Activated effector memory CD4-positive, alpha-beta T cell treated with Interleukin-2 at 50 U/mL for 16 hours (primary cell): ENCODE measurements around the gene C11orf21.

Experiments
- DNase-seq: peaks from one replicate; pipeline ENCODE4 v3.0.0-alpha.2; 2020

C11orf21 gene

DNA sequence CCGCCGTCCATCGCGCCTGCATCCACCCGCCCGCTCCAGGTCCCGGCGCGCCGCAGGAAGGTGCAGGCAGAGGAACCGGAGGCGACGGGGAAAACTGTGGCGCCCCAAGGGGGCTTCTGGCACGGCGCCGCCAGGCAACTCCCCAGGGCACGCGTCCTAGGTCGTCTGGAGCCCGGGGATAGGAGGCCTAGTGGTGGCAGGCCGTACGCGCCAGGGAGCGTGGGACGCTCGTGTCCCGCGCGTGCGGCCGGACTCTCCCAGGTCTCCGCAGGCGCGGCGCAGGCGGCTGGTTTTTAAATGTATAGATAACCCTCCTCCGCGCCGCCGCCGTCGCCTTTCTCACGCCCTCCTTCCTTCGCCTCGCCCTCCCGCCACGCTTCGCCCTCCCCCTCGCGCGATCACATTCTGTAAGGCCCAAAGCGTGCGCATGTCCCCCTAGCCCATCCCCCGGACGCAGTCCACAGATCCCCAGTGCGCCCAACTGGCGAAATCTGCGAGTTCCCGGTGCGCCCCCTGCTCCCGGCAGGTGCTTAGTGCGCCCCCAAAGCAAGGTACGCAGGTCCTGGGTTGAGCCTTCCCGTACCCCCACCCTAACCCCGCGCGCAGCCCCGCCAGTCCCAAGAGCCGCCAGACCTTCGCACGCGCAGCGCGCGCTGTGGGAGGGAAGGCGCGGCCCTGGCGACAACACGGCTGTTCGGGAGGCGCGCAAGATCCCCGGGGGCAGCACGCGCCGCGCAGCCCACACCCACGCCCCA, 31.2 kb downstream of the C11orf21 start, which contains the start of gene ASCL2:
ASCL2 (minus strand) TSS at position 267 of the 755 bp plus-strand sequence; CDS start at position 11, 256 bp downstream.
- no peak for DNase-seq

DNA sequence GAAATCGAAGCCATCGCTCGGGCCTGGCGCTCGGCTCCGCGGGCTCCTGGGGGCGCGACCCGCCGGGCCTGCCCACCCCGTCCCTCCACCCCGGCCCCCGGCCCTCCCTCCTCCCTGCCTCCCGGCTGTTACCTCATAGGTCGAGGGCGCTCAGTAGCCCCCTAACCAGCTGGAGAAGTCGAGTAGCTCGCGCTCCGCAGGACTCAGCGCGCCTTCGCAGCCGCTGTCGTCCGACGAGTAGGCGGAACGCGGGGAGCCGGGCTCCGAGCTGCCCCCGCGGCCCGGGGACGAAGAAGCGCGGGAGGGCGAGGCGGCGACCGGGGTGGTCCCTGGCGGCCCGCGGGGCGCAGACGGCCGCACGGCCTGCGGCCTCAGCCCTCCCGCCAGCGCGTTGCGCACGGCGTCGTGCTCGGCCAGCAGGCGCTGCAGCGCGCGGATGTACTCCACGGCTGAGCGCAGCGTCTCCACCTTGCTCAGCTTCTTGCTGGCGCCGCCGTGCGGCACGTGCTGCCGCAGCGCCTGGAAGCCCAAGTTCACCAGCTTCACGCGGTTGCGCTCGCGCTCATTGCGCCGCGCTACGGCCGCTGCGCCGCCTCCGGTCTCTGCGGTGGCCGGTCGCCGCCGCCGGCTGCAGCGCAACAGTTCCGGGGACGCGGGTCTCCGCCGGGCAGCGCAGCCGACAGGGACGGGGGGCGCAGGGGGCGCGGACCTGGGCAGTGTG, 32.0 kb downstream of the C11orf21 start:
- no peak for DNase-seq

- peak; percentile 16 for DNase-seq
Measured at GRCh38 chr11:2268729-2269600, 32.8 kb downstream of the C11orf21 start.

DNA sequence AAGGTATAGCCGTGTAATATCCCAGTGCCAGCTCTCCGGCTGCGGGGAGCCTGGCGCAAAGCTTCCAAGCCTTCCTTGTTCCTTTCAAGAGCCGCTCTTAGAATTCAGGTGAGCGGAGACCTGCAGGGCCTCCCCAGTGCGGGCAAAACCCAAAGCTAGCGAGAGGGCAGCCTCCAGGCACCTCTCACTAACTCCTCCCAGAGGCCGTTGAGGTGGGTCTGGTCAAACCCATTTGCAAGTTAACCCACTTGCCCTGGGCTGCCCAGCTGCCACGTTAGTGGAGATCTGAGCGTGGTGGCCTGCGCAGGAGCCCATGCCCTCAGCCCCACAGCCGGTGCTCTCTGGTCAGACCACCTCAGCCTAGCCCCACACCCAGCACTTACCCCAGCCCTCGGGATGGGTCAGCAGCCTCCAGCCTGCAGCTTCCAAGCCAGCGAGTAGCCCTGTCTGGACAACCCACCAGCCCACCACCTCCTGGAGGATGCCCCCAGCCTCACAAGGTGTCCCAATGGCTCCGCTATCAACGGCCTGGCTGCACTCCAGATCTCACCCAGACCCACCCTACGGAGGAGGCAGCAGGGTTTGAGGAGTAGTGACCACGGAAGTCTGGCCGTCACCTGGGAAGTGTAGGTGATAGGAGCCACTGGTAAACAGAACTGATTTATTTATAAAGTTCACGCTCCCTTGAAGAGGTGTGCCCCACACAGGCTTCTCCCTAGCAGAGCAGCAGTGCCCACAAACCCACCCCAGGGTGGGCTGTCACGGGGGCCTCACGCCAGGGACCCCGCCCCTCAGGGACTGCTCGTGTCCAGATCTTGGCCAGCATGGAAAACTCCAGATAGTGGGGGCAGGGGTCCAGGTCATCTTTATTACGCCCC, 33.6 kb downstream of the C11orf21 start:
- no peak for DNase-seq

DNA sequence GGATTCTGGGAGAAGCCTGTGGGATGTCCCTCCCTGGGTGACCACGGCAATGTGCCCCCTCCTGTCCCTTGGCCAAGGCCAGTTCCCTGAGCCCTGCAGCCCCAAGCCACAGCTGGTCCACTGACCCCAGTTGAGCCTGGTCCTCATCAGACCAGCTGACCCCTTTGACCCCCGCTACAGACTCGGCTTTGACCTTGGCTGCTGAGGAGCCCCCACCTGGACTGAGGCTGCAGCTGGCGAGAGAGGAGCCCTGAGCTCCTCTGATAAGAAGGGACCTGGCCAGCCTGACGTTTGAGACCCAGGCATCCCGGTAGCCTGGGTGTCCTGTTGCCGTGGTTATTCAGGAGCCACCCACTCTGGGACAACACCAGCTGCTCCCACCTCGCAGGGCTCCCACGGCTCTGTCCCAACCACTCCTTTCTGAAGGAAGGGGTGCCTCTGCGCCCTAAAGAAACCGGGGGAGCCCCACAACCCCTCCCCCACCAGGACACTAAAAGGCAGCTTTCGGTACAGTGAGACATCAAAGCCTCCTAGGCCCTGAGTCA, 34.3 kb downstream of the C11orf21 start:
- no peak for DNase-seq

DNA sequence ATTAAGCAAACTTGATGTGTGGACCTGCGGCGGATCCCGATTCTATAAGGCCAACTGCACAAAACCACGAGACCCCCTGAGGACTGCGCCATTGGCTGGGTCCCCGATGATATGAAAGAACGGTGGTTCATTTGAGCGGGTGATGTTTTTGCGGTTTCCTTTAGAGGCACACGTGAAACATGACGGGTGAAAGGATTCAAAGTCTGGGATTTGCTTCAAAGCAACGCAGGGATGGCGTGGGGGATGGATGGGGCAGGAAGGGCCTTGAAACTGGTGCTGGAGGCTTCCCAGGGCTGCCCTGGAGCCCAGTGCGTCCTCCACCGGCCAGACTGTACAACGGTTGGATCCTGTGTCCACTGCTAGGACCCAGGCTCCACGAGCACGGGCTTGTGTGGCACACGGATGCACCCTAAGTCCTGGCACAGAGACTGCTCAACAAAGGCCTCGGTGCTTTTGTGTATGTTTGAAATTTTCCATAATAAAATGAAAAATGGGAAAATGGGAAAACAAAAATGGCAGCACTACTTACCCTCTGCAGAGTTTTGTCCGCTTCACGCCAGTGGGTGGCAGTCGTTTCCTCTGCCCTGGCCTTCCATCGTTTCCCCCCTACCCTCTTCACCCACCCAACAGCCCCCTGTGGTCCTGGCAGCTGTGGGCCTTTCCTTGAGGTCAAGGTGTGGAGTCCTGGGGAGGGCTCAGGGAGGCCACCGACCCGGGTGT, 35.0 kb downstream of the C11orf21 start:
- DNase-seq: no peak

- no peak for DNase-seq
Measured at GRCh38 chr11:2265854-2266585, 35.7 kb downstream of the C11orf21 start.

GRCh38 chr11:2265396-2265795, 36.3 kb downstream of the C11orf21 start:
- DNase-seq: no peak

DNA sequence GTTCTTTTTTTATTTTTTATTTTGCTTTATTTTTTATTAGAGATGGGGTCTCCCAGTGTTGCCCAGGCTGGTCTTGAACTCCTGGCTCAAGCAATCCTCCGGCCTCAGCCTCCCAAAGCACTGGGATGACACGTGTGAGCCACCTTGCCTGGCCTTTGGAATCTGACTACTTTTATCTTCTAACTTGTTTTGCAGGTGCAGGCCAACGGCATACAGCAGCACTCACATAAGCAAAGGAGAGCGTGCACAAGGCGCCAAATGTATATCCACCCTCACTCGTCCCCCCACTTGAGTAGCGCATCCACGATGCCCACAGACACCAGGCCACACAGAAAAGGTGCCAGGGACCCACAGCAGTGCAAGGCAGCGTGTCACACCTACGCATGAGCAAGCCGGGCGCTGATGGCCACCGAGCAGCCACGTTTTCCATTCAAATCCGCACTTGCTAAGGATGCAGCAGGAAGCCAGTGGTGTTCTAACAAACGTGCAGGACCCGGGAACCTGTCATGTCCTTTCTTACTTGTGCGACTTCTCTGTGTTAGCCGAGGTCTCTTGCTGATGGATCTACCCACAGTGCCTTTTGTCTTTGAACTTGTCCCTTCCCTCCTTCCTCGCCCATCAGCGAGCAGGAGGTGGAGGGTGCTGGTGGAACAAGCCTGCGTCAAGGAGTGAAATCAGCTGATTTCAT, 37.2 kb downstream of the C11orf21 start:
- DNase-seq: no peak

- DNase-seq: no peak
Measured at GRCh38 chr11:2263724-2264360, 37.9 kb downstream of the C11orf21 start.

DNA sequence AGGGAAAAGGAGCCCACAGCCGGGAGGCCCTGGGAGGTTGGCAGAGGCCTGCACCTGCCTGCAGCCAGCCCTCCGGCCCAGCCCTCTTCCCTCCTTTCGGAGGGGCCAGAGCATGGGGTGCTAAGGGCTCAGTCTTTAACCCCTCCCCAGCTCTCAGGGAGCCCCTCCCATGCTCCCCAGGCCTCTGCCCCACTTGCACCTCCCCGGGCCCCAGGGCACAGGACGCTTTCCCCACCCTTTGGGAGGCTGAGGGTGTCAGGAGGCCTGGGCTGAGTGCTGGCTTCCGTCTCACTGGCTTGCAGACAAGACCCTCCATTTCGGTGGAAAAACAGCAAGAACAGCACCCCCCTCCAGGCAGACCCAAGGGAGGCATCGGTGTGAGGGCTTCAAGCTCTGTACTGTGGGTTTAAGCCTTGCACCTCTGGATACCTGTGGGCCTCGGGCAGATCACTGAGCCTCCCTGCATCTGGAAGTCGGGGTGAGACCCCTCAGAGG, 38.6 kb downstream of the C11orf21 start:
- no peak for DNase-seq

- no peak for DNase-seq
Measured at GRCh38 chr11:2262301-2263070, 39.2 kb downstream of the C11orf21 start.

GRCh38 chr11:2261436-2262230, 40.1 kb downstream of the C11orf21 start:
- DNase-seq: no peak

DNA sequence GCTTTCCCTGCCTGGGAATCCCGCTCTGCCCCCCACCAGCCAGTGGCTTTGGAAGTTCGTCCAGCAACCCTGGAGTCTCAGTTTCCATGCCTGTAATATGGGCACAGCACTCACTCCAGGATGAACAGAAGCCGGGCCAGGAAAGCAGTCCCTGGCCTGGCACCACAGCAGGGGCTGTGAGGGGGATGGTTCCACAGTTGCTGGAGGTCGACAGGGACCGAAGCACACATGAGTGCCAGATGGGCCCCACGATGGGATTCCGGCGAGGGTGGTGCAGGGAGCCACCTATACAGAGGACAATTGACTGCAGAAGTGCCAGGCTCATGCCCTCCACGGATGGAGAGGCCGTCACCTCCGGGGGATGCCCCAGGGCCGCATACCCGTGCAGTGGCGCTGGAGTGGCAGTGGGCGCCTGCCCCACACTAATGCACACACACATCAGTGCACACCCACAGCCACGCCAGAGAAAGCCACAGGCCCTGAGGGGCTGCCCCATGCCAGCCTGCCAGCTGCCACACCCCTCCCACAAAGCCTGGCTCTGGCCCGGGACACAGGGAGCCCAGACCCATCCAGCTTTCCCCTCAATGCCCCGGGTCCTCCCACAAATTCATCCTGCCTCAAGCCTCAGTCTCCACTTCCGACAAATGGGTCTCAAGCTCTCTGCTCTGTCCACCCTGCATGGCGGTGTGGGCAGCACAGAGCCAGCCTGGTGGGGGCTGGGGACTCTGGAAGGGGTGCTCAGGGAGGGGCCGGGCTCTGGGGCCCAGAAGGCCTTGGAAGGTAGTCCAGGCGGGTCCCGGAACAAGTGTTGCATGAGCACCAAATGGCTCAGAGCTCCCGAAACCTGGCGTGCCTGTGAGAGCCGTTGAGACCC, 41.0 kb downstream of the C11orf21 start:
- DNase-seq: no peak

GRCh38 chr11:2259897-2260451, 41.7 kb downstream of the C11orf21 start:
- no peak for DNase-seq

GRCh38 chr11:2259466-2259830, 42.3 kb downstream of the C11orf21 start:
- DNase-seq: no peak
